Left ventricle myocardium superior (tissue), 1 donor: Measurements from ENCODE around the gene TMEM201. TPM values are rescaled to one million over a fixed set of nuclear protein-coding genes. Genes with fewer than 3 reads are reported as not detected.
"Not testable (repeated sequence)": the region's sequence is repeated elsewhere in the genome, so short reads cannot be mapped to it uniquely, and the experiment has no call there.

Experiments
- ATAC-seq: fragments of 200-7000 bp; cut with Tn5 transposase; one replicate; pipeline ENCODE4 v1.9.1; 2020; ENCODE audit warnings: mild to moderate bottlenecking, moderate library complexity
- DNase-seq: peaks from one replicate; pipeline ENCODE4 v3.0.0-alpha.2; 2020
- intact Hi-C: fragments of 100-400 bp; cut with micrococcal nuclease; formaldehyde crosslinking; loops from one replicate; pipeline ENCODE4 v1.11.0; 2022
- long read RNA-seq: library from polyadenylated mRNA; unstranded; transcript quantifications from one replicate; pipeline ENCODE4 v2.0.0, GENCODE V29; 2021
- total RNA-seq: library from RNA; stranded (reverse); fragmentation: NEBNext Ultra II Directional; extraction: Animal tissue kit (Norgen Biotek cat#: 25700); gene quantifications from one replicate; pipeline ENCODE4 v1.2.1, GENCODE V29; 2021
- donor health status: DM: no; HTN: yes; CAD: no; lungs with severe emphysema.

Gene TMEM201, protein sequence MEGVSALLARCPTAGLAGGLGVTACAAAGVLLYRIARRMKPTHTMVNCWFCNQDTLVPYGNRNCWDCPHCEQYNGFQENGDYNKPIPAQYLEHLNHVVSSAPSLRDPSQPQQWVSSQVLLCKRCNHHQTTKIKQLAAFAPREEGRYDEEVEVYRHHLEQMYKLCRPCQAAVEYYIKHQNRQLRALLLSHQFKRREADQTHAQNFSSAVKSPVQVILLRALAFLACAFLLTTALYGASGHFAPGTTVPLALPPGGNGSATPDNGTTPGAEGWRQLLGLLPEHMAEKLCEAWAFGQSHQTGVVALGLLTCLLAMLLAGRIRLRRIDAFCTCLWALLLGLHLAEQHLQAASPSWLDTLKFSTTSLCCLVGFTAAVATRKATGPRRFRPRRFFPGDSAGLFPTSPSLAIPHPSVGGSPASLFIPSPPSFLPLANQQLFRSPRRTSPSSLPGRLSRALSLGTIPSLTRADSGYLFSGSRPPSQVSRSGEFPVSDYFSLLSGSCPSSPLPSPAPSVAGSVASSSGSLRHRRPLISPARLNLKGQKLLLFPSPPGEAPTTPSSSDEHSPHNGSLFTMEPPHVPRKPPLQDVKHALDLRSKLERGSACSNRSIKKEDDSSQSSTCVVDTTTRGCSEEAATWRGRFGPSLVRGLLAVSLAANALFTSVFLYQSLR
- 20.8 TPM for total RNA-seq
- long read RNA-seq, transcript TMEM201-201 (6 exons, 3,851 nt) = major isoform, 6 of 29 reads
- long read RNA-seq, partial matches to known transcripts = 7 of 29 reads
- long read RNA-seq, other reads (novel, unspliced or antisense) = 16 of 29 reads

DNA sequence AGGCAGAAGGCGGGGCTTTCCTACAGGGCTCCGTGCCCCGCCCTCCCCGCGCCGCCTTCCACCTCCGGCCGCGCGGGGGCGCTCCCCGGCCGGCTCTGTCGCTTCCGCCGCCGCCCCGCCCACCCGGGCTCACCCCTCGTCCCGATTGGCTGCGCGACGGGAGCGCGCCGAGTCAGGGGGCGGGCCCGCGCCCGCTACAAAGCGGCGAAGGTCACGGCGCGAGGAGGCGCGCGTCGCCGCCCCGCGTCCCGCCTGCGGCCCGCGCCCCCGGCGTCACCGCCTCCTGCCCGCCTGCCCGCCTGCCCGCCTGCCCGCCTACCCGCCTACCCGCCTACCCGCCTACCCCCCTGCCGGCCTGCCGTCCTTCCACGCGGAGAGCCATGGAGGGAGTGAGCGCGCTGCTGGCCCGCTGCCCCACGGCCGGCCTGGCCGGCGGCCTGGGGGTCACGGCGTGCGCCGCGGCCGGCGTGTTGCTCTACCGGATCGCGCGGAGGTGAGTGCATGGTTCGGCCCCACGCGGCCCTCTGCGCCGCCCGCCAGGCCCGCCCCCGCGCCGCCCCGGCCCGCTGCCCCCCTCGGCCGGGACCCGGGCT is at the start of gene TMEM201:
Gene TMEM201, plus strand, starts transcription at position 361 of the 593 bp plus-strand sequence. Its CDS starts 20 bp downstream, at position 381.
- ATAC-seq (peak; percentile 92), DNase-seq (peak; percentile 99)
- intact Hi-C loops = no loop called here

GRCh38 chr1:9539165-9539828 is 49.4 kb upstream of the TMEM201 start, which contains the start of gene SLC25A33:
Gene SLC25A33 (plus strand): TSS chr1:9539465. CDS start chr1:9539692, 227 bp downstream.
- ATAC-seq (peak; percentile 99), DNase-seq (peak; percentile 98)
- intact Hi-C loops = no loop called here

- peak; percentile 43 for ATAC-seq
- intact Hi-C loops = no loop called here
These were observed 48.7 kb upstream of the TMEM201 start for GRCh38 chr1:9539829-9540550.

DNA sequence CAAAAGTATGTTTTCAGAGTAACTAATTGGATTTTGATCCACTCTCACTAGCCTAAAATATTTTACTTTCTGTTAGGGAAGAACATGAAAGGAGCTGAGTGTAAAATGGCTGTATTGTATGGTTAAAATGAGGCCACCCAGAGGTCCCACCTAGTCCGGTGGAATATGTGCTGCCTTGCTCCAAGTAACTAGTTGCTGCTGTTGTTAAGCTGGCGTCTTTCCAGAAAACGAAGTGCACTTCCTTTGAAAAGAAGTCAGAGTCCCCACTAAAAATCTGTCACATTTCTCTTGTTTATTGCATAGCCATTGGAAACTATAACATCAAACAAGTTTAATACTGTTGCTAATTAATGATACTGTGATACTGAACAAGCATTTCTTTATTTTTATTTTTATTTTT is 46.3 kb upstream of the TMEM201 start:
- no peak for ATAC-seq

More at GRCh38 chr1:9539829-9540550, 48.7 kb upstream of the TMEM201 start:
- DNase-seq = peak; percentile 70

DNA sequence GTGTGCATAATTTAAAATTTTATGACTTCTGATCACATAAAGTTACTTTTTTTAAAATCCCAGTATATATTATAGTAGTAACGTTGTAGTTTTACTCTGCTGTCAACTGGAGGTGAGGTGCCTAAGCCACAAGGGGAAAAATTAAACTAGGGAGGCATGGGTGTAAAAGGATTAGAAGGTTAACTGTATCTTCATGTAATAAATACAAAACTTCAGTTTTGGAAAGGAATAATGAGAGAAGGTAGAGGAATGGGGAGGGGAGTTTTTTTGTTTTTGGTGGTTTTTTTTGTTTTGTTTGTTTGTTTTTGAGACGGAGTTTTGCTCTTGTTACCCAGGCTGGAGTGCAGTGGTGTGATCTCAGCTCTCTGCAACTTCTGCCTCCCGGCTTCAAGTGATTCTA is 43.8 kb upstream of the TMEM201 start:
- intact Hi-C loops = no loop called here
- ATAC-seq (no peak), DNase-seq (no peak)

More for the DNA sequence above, 46.3 kb upstream of the TMEM201 start:
- intact Hi-C loops = no loop called here
- DNase-seq = no peak

DNA sequence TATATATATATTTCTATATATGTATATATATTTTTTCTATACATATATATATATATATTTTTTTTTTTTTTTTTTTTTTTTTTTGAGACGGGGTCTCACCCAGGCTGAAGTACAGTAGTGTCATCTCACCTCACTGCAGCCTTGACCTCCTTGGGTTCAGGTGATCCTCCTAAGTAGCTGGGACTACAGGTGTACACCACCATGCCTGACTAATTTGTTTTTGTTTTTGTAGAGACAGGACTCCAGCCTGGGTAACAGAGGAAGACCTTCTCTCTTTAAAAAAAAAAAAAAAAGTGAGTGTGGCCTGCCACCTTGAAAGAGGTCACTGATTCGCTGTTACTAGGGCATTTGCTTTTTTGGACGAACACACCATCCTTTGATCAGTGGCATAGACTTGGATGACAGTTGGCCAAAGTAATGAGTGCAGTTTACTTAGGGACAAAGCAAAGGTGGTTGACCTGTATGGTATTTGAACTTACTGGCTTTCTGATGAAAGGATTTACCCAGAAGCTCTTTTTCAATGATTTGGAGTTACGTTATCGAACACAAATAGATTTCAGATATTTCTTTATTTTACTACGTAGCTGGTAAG is 38.7 kb upstream of the TMEM201 start:
- intact Hi-C loops = no loop called here
- ATAC-seq = peak; percentile 15
- no peak for DNase-seq

DNA sequence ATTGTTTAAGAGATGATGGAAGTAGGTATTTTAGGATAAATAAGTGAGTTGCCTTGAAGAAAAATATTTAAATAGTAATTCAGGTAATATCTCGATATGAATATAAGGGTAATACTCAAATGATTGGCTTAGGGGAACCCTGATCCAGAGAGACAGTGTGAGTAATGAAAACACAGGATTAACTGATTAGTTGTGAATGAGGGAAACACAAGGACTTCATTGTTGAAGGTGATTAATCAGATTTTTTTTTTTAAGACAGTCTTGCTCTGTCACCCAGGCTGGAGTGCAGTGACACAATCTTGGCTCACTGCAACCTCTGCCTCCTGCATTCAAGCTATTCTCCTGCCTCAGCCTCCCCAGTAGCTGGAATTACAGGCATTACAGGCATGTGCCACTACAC is 36.7 kb upstream of the TMEM201 start:
- intact Hi-C loops = no loop called here
- ATAC-seq = no peak

DNA sequence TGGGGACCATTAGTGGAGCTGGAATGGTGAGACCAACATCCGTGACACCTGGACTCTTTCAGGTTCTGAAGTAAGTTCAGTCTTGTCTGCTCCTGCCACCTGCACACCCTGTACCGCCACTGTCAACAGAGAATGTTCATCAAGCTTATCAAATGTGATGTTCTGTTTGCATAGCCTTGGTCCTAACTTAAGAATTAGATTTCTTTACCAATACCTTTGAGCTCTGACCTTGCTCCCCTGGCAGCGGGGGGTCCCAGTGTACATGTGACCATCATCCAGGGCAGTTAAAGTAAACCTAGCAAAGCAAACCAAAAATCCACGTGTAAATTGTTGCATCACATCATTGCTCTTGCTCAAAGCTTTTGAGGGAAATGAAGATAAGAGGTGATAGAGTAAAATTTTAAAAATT is 35.0 kb upstream of the TMEM201 start:
- DNase-seq (no peak), ATAC-seq (no peak)
- intact Hi-C loops = no loop called here

More for the DNA sequence above, 36.7 kb upstream of the TMEM201 start:
- no peak for DNase-seq

DNA sequence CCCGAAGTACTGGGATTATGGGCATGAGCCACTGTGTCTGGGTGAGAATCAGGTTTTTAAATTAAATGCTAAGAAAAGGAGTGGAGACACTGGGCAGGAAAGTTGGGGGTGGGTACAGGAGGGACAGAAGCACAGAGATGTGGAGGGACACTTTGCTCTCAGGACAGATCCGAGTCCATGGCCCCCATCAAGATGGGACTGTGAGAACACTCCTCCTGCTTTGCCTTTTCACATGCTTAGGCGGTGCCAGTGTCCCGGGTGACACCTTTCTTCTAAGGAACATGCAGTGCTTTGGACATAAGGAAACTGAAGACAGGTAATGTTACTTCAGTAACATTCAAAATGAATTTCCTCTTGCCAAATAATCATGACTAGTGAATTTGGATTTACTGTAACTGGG is 32.8 kb upstream of the TMEM201 start:
- intact Hi-C loops = no loop called here
- ATAC-seq = peak; percentile 60
- DNase-seq = no peak

DNA sequence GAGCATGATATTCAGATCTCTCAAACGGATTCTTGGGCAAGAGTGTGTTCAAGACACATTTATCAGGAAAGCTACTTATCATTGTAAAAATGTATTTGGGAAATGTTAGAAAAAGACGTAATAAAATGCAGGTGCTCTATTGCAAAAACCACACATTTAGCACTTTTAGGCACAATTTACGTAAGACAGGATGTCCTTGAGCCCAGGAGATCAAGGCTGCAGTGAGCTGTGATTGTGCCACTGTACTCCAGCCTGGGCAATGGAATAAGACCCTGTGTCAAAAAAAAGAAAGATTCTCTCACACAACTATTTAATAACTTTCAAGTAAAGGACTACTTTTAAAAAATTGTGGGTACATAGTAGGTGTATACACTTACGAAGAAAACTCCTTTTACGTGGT is 31.1 kb upstream of the TMEM201 start:
- intact Hi-C loops = no loop called here
- DNase-seq = no peak

DNA sequence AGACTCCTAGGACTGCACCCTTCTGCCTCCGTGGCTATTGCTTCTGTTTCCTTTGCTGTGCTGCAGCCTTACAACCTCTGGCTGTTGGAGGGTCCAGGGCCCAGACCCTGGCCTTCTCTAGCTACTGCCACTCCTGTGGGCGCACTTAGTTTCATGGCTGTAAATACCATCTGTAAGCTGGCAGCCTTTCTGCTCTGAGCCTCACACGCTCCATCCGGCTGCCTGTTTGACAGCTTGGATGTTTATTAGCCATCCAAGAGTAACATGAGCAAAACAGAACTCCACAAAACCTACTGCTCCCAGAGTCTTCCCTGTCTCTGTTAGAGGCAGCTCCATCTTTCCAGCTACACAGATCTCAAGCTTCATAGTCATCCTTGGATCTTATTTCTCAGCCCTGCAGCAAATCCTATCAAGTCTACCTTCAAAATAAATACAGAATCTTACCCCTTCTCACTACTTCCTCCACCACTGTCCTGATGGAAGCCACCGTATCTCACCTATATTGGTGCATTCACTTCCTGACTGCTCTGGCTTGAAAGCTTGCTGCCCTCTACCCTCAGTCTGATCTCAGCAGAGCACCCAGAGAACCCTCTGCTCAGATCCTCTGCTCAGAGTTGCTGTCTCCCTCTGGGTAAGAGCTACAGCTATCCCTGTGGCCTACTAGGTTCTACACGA is 30.3 kb upstream of the TMEM201 start:
- DNase-seq = no peak
- peak; percentile 14 for ATAC-seq
- intact Hi-C loops = no loop called here

More for the DNA sequence above, 31.1 kb upstream of the TMEM201 start:
- no peak for ATAC-seq

DNA sequence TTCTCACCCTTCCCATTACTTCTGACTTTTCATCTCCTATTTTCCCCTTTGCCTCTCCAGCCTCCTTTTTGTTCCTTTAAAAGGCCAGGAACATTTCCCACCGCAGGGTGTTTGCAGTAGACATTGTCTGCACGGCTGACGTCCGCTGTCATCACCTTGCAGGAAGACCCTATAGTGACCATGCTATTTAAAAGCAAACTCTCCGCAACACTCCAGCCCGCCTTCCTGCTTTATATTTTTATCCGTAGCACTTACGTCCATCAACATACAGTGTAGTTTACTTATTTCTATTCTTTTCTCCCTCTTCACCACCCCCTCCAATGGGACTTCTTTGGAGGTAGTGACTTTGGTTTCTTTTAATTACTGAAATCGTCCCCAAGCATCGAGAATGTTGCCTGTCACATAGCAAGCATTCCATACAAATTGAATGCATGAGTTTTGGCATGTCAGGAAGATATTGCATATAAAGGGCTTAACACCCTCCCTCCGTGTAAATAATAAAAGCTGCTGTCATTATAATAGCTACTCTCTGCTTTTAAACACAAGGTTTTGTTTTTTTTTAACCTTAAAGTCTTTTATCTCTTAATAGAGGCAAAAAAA is 29.7 kb upstream of the TMEM201 start:
- intact Hi-C loops = no loop called here
- ATAC-seq = peak; percentile 6
- no peak for DNase-seq

GRCh38 chr1:9559673-9560072 is 29.0 kb upstream of the TMEM201 start:
- intact Hi-C loops = no loop called here
- ATAC-seq (no peak), DNase-seq (no peak)

DNA sequence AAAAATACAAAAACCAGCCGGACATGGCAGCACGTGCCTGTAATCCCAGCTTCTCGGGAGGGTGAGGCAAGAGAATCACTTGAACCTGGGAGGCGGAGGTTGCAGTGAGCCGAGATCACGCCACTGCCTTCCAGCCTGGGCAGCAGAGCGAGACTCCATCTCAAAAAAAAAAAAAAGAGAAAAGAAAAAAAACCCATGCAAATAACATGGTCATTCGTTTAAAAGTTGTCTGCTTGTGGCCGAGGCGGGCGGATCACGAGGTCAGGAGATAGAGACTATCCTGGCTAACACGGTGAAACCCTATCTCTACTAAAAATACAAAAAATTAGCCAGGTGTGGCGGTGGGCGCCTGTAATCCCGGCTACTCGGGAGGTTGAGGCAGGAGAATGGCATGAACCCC is 28.6 kb upstream of the TMEM201 start:
- intact Hi-C loops, DNase-seq, ATAC-seq: not testable (repeated sequence)

GRCh38 chr1:9561429-9561828 is 27.3 kb upstream of the TMEM201 start:
- ATAC-seq (peak; percentile 76), DNase-seq (no peak)
- intact Hi-C loops = no loop called here

GRCh38 chr1:9569267-9569666 is 19.4 kb upstream of the TMEM201 start:
- no peak for ATAC-seq
- intact Hi-C loops = no loop called here
- DNase-seq = no peak

- ATAC-seq, intact Hi-C loops, DNase-seq: not testable (repeated sequence)
These were observed 17.7 kb upstream of the TMEM201 start for GRCh38 chr1:9570886-9571529.
